ENCODE data around the gene PML. TPM values are rescaled to one million over a fixed set of nuclear protein-coding genes. Genes with fewer than 3 reads are reported as not detected.

The PML gene
- total and polyA plus RNA-seq, 9 of the 15 experiments (the other 6 are each of a cell fraction or from before 2014, with no cell fraction given) = 5.0 to 50.7 (median 10.1) TPM

DNA sequence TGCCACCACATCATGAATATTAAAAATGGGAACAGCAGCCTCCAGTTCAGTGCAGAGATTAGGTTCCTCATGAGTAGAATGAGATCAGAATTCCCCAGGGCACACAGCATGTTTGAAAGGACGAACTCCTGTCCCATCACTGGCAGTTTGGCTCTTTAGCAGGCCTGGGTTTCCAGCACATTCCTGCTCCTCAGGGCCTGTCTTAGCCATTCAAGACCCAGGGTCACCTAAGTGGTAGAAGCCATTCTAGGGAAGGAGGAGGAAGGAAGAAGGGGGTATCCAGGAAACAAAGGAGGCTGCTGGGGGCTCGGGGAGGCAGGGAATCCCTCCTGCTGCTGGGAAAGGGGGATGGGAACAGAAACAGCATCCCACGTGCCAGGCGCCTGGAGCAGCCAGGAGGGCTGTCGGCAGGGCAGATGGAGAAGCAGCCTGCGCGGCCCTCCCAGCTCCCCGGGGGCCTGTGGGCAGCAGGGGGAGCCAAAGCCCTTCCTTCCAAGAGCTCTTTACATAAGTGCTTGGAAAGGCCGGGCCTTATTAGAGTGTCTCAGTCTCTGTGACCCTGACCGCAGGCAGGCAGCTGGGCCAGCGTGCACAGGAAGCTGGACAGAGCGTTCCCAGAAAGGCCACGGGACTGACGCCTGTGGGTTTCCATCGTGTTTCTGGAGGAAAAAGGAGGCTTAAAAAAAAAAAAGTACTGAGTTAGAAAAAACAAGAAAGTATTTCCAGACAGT, 43.5 kb upstream of the PML start (continued):
- TF ChIP-seq CCAR2 (IDR thresholded peaks at IDR 0.05; ENCODE audit: low read depth, low read length) = no peak
- TF ChIP-seq XRCC4 (IDR thresholded peaks at IDR 0.05; ENCODE audit: extremely low read depth, insufficient read depth, insufficient read length) = no peak
- TF ChIP-seq NR2C2 (CRISPR knock-in tag; IDR thresholded peaks at IDR 0.05) = no peak
- TF ChIP-seq NR2C2 (tag; IDR thresholded peaks at IDR 0.05) = peak; percentile 40; the same call in 1 of the 2 replicates
- TF ChIP-seq SMAD4 (CRISPR knock-in tag; conservative IDR thresholded peaks at IDR 0.05) = 0 out of 2 replicates have a peak, but pooled peaks have one; percentile 59
- no peak for TF ChIP-seq ZBED1 (IDR thresholded peaks at IDR 0.05)
- TF ChIP-seq NR1H2 (CRISPR knock-in tag; IDR thresholded peaks at IDR 0.05) = no peak
- TF ChIP-seq ZFP36 (IDR thresholded peaks at IDR 0.05; ENCODE audit: low read depth, low read length, partially characterized antibody) = no peak
- TF ChIP-seq, protein P1, sequence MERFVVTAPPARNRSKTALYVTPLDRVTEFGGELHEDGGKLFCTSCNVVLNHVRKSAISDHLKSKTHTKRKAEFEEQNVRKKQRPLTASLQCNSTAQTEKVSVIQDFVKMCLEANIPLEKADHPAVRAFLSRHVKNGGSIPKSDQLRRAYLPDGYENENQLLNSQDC (CRISPR knock-in tag; IDR thresholded peaks at IDR 0.05) = no peak
- TF ChIP-seq, protein P2, sequence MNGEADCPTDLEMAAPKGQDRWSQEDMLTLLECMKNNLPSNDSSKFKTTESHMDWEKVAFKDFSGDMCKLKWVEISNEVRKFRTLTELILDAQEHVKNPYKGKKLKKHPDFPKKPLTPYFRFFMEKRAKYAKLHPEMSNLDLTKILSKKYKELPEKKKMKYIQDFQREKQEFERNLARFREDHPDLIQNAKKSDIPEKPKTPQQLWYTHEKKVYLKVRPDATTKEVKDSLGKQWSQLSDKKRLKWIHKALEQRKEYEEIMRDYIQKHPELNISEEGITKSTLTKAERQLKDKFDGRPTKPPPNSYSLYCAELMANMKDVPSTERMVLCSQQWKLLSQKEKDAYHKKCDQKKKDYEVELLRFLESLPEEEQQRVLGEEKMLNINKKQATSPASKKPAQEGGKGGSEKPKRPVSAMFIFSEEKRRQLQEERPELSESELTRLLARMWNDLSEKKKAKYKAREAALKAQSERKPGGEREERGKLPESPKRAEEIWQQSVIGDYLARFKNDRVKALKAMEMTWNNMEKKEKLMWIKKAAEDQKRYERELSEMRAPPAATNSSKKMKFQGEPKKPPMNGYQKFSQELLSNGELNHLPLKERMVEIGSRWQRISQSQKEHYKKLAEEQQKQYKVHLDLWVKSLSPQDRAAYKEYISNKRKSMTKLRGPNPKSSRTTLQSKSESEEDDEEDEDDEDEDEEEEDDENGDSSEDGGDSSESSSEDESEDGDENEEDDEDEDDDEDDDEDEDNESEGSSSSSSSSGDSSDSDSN (IDR thresholded peaks at IDR 0.05; ENCODE audit: borderline replicate concordance in 1 of 2, low read depth in 2 of 2, low read length in 2 of 2) = peak in 1 of 2 experiments; percentile 74; a peak in 2 of 4 replicates
- TF ChIP-seq KAT8 (IDR thresholded peaks at IDR 0.05; ENCODE audit: low read depth) = no peak
- no peak for TF ChIP-seq WHSC1 (IDR thresholded peaks at IDR 0.05; ENCODE audit: low read length)
- TF ChIP-seq, protein P3, sequence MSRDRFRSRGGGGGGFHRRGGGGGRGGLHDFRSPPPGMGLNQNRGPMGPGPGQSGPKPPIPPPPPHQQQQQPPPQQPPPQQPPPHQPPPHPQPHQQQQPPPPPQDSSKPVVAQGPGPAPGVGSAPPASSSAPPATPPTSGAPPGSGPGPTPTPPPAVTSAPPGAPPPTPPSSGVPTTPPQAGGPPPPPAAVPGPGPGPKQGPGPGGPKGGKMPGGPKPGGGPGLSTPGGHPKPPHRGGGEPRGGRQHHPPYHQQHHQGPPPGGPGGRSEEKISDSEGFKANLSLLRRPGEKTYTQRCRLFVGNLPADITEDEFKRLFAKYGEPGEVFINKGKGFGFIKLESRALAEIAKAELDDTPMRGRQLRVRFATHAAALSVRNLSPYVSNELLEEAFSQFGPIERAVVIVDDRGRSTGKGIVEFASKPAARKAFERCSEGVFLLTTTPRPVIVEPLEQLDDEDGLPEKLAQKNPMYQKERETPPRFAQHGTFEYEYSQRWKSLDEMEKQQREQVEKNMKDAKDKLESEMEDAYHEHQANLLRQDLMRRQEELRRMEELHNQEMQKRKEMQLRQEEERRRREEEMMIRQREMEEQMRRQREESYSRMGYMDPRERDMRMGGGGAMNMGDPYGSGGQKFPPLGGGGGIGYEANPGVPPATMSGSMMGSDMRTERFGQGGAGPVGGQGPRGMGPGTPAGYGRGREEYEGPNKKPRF (IDR thresholded peaks at IDR 0.05; ENCODE audit: low read depth, low read length) = no peak
- no peak for TF ChIP-seq TAF9B (IDR thresholded peaks at IDR 0.05; ENCODE audit: partially characterized antibody)
- TF ChIP-seq HDAC8 (tag; IDR thresholded peaks at IDR 0.05) = no peak
- no peak for TF ChIP-seq KAT7 (CRISPR knock-in tag; IDR thresholded peaks at IDR 0.05; ENCODE audit: borderline replicate concordance)
- peak in 1 of 2 experiments; percentile 69; a peak in 2 of 4 replicates for TF ChIP-seq MAZ (CRISPR knock-in tag; conservative IDR thresholded peaks at IDR 0.05 in 1 of 2, IDR thresholded peaks at IDR 0.05 in 1 of 2)
- TF ChIP-seq FOXJ3 (CRISPR knock-in tag; IDR thresholded peaks at IDR 0.05) = no peak
- TF ChIP-seq SMAD1 (IDR thresholded peaks at IDR 0.05; ENCODE audit: low read depth, low read length, partially characterized antibody) = no peak

Data from K562 (cell line).